ENCODE measurements around the gene RANBP9. TPM values are rescaled to one million over a fixed set of nuclear protein-coding genes. Genes with fewer than 3 reads are reported as not detected.
A peak's percentile ranks its signal among the peaks of the same experiment; 100 is the strongest.

Gene RANBP9
- total and polyA plus RNA-seq, 4 donors, result 16.6 to 50.4 (median 25.5) TPM

- H3K9ac ChIP-seq (ENCODE audit: insufficient read depth in 1 of 2, low read length in 2 of 2), result peak overlapping the region; percentile 44 to 90
- no peaks in the 10 kb centered on the region for H3K27me3 ChIP-seq (ENCODE audit: control insufficient read depth in 3 of 3, insufficient read depth in 3 of 3, low read length in 2 of 3)
- DNase-seq, result peak in 2 of 3 donors; percentile 55 to 64
- no peaks in the 10 kb centered on the region for H3K36me3 ChIP-seq (ENCODE audit: control insufficient read depth in 4 of 4, insufficient read depth in 4 of 4, low read length in 4 of 4)
- 1 to 2% methylated on average over 5 of the region's 5 CpGs for WGBS, 2 donors
- peak overlapping the region in 1 of 2 donors; percentile 73 for H3K27ac ChIP-seq (ENCODE audit: low read depth in 1 of 2, low read length in 1 of 2)
- H3K4me1 ChIP-seq (ENCODE audit: control insufficient read depth in 5 of 5, insufficient read depth in 5 of 5, low read length in 5 of 5), result peaks cover 5 to 25% (median 8%) of the 10 kb centered on the region in 5 donors
- no peak for ATAC-seq (ENCODE audit: insufficient read depth, low FRiP score)
- H3K4me3 ChIP-seq, result no peak overlapping the region
- TF ChIP-seq CTCF (IDR thresholded peaks at IDR 0.05; ENCODE audit: control extremely low read depth, extremely low read depth), result no peak
- H3K9me3 ChIP-seq (ENCODE audit: control insufficient read depth in 4 of 4, insufficient read depth in 3 of 4, low read length in 3 of 4), result no peaks in the 10 kb centered on the region
Observed at GRCh38 chr6:13708736-13709135, 2.9 kb downstream of the RANBP9 start.

- ATAC-seq (ENCODE audit: insufficient read depth, low FRiP score) (no peak), DNase-seq (no peak)
- H3K9ac ChIP-seq (ENCODE audit: insufficient read depth in 1 of 2, low read length in 2 of 2), result no peak overlapping the region
- H3K27ac ChIP-seq (ENCODE audit: low read depth in 1 of 2, low read length in 1 of 2), result no peak overlapping the region
- H3K27me3 ChIP-seq (ENCODE audit: control insufficient read depth in 3 of 3, insufficient read depth in 3 of 3, low read length in 2 of 3), result no peaks in the 10 kb centered on the region
- TF ChIP-seq CTCF (IDR thresholded peaks at IDR 0.05; ENCODE audit: control extremely low read depth, extremely low read depth), result no peak
- H3K4me3 ChIP-seq, result no peak overlapping the region
- H3K9me3 ChIP-seq (ENCODE audit: control insufficient read depth in 4 of 4, insufficient read depth in 3 of 4, low read length in 3 of 4), result no peaks in the 10 kb centered on the region
- H3K36me3 ChIP-seq (ENCODE audit: control insufficient read depth in 4 of 4, insufficient read depth in 4 of 4, low read length in 4 of 4), result no peaks in the 10 kb centered on the region
- peaks cover 3 to 24% (median 7%) of the 10 kb centered on the region in 5 donors for H3K4me1 ChIP-seq (ENCODE audit: control insufficient read depth in 5 of 5, insufficient read depth in 5 of 5, low read length in 5 of 5)
Observed at GRCh38 chr6:13703496-13703895, 8.1 kb downstream of the RANBP9 start.

- no peak for TF ChIP-seq CTCF (IDR thresholded peaks at IDR 0.05; ENCODE audit: control extremely low read depth, extremely low read depth)
- H3K36me3 ChIP-seq (ENCODE audit: control insufficient read depth in 4 of 4, insufficient read depth in 4 of 4, low read length in 4 of 4), result peaks cover 0 to 2% (median 0%) of the 10 kb centered on the region in 4 donors
- H3K27ac ChIP-seq (ENCODE audit: low read depth in 1 of 2, low read length in 1 of 2), result no peak overlapping the region
- peaks cover 3 to 24% (median 5%) of the 10 kb centered on the region in 5 donors for H3K4me1 ChIP-seq (ENCODE audit: control insufficient read depth in 5 of 5, insufficient read depth in 5 of 5, low read length in 5 of 5)
- no peak for ATAC-seq (ENCODE audit: insufficient read depth, low FRiP score)
- H3K9me3 ChIP-seq (ENCODE audit: control insufficient read depth in 4 of 4, insufficient read depth in 3 of 4, low read length in 3 of 4), result no peaks in the 10 kb centered on the region
- no peaks in the 10 kb centered on the region for H3K27me3 ChIP-seq (ENCODE audit: control insufficient read depth in 3 of 3, insufficient read depth in 3 of 3, low read length in 2 of 3)
- no peak overlapping the region for H3K9ac ChIP-seq (ENCODE audit: insufficient read depth in 1 of 2, low read length in 2 of 2)
- H3K4me3 ChIP-seq, result no peak overlapping the region
- 28 to 66% methylated on average over 4 of the region's 4 CpGs for WGBS, 2 donors
- DNase-seq, result no peak
Observed at GRCh38 chr6:13702809-13703302, 8.8 kb downstream of the RANBP9 start.

GRCh38 chr6:13700232-13700631 is 11.4 kb downstream of the RANBP9 start:
- H3K9me3 ChIP-seq (ENCODE audit: control insufficient read depth in 4 of 4, insufficient read depth in 3 of 4, low read length in 3 of 4), result no peaks in the 10 kb centered on the region
- peaks cover 0 to 8% (median 2%) of the 10 kb centered on the region in 4 donors for H3K36me3 ChIP-seq (ENCODE audit: control insufficient read depth in 4 of 4, insufficient read depth in 4 of 4, low read length in 4 of 4)
- H3K4me3 ChIP-seq, result no peak overlapping the region
- H3K27me3 ChIP-seq (ENCODE audit: control insufficient read depth in 3 of 3, insufficient read depth in 3 of 3, low read length in 2 of 3), result no peaks in the 10 kb centered on the region
- TF ChIP-seq CTCF (IDR thresholded peaks at IDR 0.05; ENCODE audit: control extremely low read depth, extremely low read depth), result no peak
- peaks cover 0 to 31% (median 5%) of the 10 kb centered on the region in 5 donors for H3K4me1 ChIP-seq (ENCODE audit: control insufficient read depth in 5 of 5, insufficient read depth in 5 of 5, low read length in 5 of 5)
- WGBS, 2 donors, result 90 to 94% methylated on average over 3 of the region's 3 CpGs
- no peak overlapping the region for H3K27ac ChIP-seq (ENCODE audit: low read depth in 1 of 2, low read length in 1 of 2)
- no peak for ATAC-seq (ENCODE audit: insufficient read depth, low FRiP score)
- no peak for DNase-seq
- H3K9ac ChIP-seq (ENCODE audit: insufficient read depth in 1 of 2, low read length in 2 of 2), result no peak overlapping the region

Data from lung (tissue), 12 donors.